DOHH2 (cell line): Measurements from ENCODE around the gene AIG1.

ENCODE experiments used
- H3F3A ChIP-seq: fragments of 200-600 bp; sonication (generic), shearing (Covaris generic); 2 replicates; pipeline ENCODE4 v1.6.0; 2016; ENCODE audit warnings: antibody characterized with exemption, mild to moderate bottlenecking; ENCODE audit not compliant: control insufficient read depth, insufficient read depth
- H3K27ac ChIP-seq: fragments of 200-600 bp; sonication (generic); 2 replicates; pipeline ENCODE4 v1.5.1; 2014; ENCODE audit warnings: low read depth, mild to moderate bottlenecking, low read length, moderate library complexity
- H3K27me3 ChIP-seq: fragments of 200-600 bp; sonication (generic); 2 replicates; pipeline ENCODE4 v1.6.1; 2014; ENCODE audit warnings: mild to moderate bottlenecking, low read length, mixed read lengths; ENCODE audit not compliant: control insufficient read depth
- H3K36me3 ChIP-seq: fragments of 200-600 bp; sonication (generic); 2 replicates; pipeline ENCODE4 v1.6.1; 2014; ENCODE audit warnings: mild to moderate bottlenecking, low read length, moderate library complexity, mixed read lengths; ENCODE audit not compliant: control insufficient read depth
- H3K4me1 ChIP-seq: fragments of 200-600 bp; sonication (generic); 2 replicates; pipeline ENCODE4 v1.6.1; 2014; ENCODE audit warnings: mild to moderate bottlenecking, low read length, mixed read lengths; ENCODE audit not compliant: control insufficient read depth
- H3K4me2 ChIP-seq: fragments of 200-600 bp; sonication (generic); 2 replicates; pipeline ENCODE4 v1.6.0; 2014; ENCODE audit warnings: mild to moderate bottlenecking, low read length, moderate library complexity
- H3K4me3 ChIP-seq: fragments of 200-600 bp; sonication (generic); 2 replicates; pipeline ENCODE4 v1.5.1; 2014; ENCODE audit warnings: mild to moderate bottlenecking, low read length, mixed read lengths
- H3K79me2 ChIP-seq: fragments of 200-600 bp; sonication (generic); 2 replicates; pipeline ENCODE4 v1.6.1; 2014; ENCODE audit warnings: mild to moderate bottlenecking, low read length, mixed read lengths; ENCODE audit not compliant: control insufficient read depth
- H3K9me2 ChIP-seq: fragments of 200-600 bp; sonication (generic); replicated peaks from 2 replicates; pipeline ENCODE4 v1.6.1; 2014; ENCODE audit warnings: mild to moderate bottlenecking, low read length, mixed read lengths; ENCODE audit not compliant: control insufficient read depth
- H3K9me3 ChIP-seq: fragments of 200-600 bp; sonication (generic); 2 replicates; pipeline ENCODE4 v1.6.1; 2014; ENCODE audit warnings: antibody characterized with exemption, low read length, mixed read lengths; ENCODE audit not compliant: control insufficient read depth, insufficient read depth
- H4K20me1 ChIP-seq: fragments of 200-600 bp; sonication (generic); 2 replicates; pipeline ENCODE4 v1.6.0; 2014; ENCODE audit warnings: low read depth, mild to moderate bottlenecking, antibody characterized with exemption, low read length, moderate library complexity; ENCODE audit not compliant: control insufficient read depth, insufficient read depth
- EZH2phosphoT487 ChIP-seq: fragments of 200-600 bp; sonication (generic); IDR thresholded peaks from 2 replicates; pipeline ENCODE4 v1.6.1; 2017; ENCODE audit warnings: borderline replicate concordance, mild to moderate bottlenecking, antibody characterized with exemption, low read length, moderate library complexity, mixed read lengths
- TF ChIP-seq, protein P1 (sequence below): fragments of 200-600 bp; sonication (generic); IDR thresholded peaks from one replicate; pipeline ENCODE4 v1.5.1; 2014; ENCODE audit warnings: antibody characterized with exemption, mild to moderate bottlenecking, low read depth, low read length; ENCODE audit not compliant: poor library complexity, severe bottlenecking

The AIG1 gene

DNA sequence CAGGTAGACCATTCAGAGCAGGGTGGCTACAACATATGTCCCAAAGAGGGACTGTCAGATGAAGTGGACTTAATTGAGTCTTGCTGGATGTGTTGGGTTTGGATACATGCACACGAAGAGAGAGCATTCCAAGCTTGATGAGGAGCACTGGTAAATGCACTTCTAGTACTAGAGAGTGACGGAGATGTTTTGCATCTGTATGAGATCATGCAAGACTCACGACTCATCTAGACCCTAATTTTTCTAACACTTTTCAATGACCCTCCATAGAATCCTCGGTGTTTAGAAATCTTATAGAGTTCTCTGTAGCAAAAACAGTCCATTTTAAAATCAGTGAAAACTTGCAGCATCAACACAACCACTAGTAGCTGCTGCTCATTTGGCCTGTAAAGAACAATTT, 4.8 kb upstream of the AIG1 start:
- no peak overlapping the region for H3K27ac ChIP-seq
- no peaks in the 10 kb centered on the region for H4K20me1 ChIP-seq
- H3K36me3 ChIP-seq = no peaks in the 10 kb centered on the region
- H3K9me3 ChIP-seq = no peaks in the 10 kb centered on the region
- H3K9me2 ChIP-seq = no peaks in the 10 kb centered on the region
- no peaks in the 10 kb centered on the region for H3K79me2 ChIP-seq
- H3K4me2 ChIP-seq = no peak overlapping the region
- 0 out of 2 replicates have a peak, but pooled peaks cover 5% of the 10 kb centered on the region for H3K27me3 ChIP-seq
- no peak for TF ChIP-seq EZH2phosphoT487
- TF ChIP-seq, protein P1, sequence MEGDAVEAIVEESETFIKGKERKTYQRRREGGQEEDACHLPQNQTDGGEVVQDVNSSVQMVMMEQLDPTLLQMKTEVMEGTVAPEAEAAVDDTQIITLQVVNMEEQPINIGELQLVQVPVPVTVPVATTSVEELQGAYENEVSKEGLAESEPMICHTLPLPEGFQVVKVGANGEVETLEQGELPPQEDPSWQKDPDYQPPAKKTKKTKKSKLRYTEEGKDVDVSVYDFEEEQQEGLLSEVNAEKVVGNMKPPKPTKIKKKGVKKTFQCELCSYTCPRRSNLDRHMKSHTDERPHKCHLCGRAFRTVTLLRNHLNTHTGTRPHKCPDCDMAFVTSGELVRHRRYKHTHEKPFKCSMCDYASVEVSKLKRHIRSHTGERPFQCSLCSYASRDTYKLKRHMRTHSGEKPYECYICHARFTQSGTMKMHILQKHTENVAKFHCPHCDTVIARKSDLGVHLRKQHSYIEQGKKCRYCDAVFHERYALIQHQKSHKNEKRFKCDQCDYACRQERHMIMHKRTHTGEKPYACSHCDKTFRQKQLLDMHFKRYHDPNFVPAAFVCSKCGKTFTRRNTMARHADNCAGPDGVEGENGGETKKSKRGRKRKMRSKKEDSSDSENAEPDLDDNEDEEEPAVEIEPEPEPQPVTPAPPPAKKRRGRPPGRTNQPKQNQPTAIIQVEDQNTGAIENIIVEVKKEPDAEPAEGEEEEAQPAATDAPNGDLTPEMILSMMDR = no peak
- no peak overlapping the region for H3K4me3 ChIP-seq
- H3F3A ChIP-seq = peaks cover 6% of the 10 kb centered on the region
- peaks cover 13% of the 10 kb centered on the region for H3K4me1 ChIP-seq

- H3K4me1 ChIP-seq = peaks cover 29% of the 10 kb centered on the region
- H3K4me3 ChIP-seq = no peak overlapping the region
Observed at GRCh38 chr6:143058987-143059386, 1.7 kb upstream of the AIG1 start.

GRCh38 chr6:143059663-143060353, 881 bp upstream of the AIG1 start:
- Histone ChIP-seq H3K36me3 (no peaks in the 10 kb centered on the region), H3K27ac (no peak overlapping the region), H4K20me1 (no peaks in the 10 kb centered on the region), H3K4me1 (peaks cover 29% of the 10 kb centered on the region), H3K27me3 (no peaks in the 10 kb centered on the region), H3K79me2 (no peaks in the 10 kb centered on the region), H3K9me2 (no peaks in the 10 kb centered on the region), H3K4me3 (peak overlapping the region; percentile 94), H3K4me2 (peak overlapping the region; percentile 94), H3F3A (peaks cover 13% of the 10 kb centered on the region), H3K9me3 (no peaks in the 10 kb centered on the region)
- TF ChIP-seq, protein P1 = no peak
- TF ChIP-seq EZH2phosphoT487 = no peak

More at GRCh38 chr6:143058987-143059386, 1.7 kb upstream of the AIG1 start:
- peaks cover 13% of the 10 kb centered on the region for H3F3A ChIP-seq
- H3K27me3 ChIP-seq = no peaks in the 10 kb centered on the region
- H3K4me2 ChIP-seq = no peak overlapping the region
- H3K27ac ChIP-seq = no peak overlapping the region
- H3K79me2 ChIP-seq = no peaks in the 10 kb centered on the region
- no peak for TF ChIP-seq EZH2phosphoT487
- TF ChIP-seq, protein P1 = no peak
- no peaks in the 10 kb centered on the region for H3K36me3 ChIP-seq
- no peaks in the 10 kb centered on the region for H3K9me3 ChIP-seq
- no peaks in the 10 kb centered on the region for H4K20me1 ChIP-seq
- H3K9me2 ChIP-seq = no peaks in the 10 kb centered on the region
